Vagina (tissue), 2 donors: ENCODE measurements around the gene LY6G6C. TPM values are rescaled to one million over a fixed set of nuclear protein-coding genes. Genes with fewer than 3 reads are reported as not detected.

Experiments used
- DNase-seq, 2 donors: peaks; one replicate each; pipeline ENCODE4 v3.0.0-alpha.2; 2017; ENCODE audit errors: extremely low spot score in 2 of 2
- H3K27ac ChIP-seq: fragments of 200-600 bp; sonication (generic); one replicate; pipeline ENCODE4 v1.5.1; 2019
- H3K27me3 ChIP-seq: fragments of 200-600 bp; sonication (generic); one replicate; pipeline ENCODE4 v1.5.1; 2019
- H3K36me3 ChIP-seq, 2 donors: fragments of 200-600 bp; sonication (generic); one replicate each; pipeline ENCODE4 v1.5.1; 2017 to 2019
- H3K4me1 ChIP-seq: fragments of 200-600 bp; sonication (generic); one replicate; pipeline ENCODE4 v1.5.1; 2019
- H3K4me3 ChIP-seq, 2 donors: fragments of 200-600 bp; sonication (generic); 1 replicate in 1 of 2; 2 replicates in 1 of 2; pipeline ENCODE4 v1.5.1; 2016 to 2019
- H3K9me3 ChIP-seq: fragments of 200-600 bp; sonication (generic); one replicate; pipeline ENCODE4 v1.5.1; 2019
- POLR2A ChIP-seq, 2 donors: fragments of 450-650 bp; IDR thresholded peaks; one replicate each; pipeline ENCODE4 v1.6.1; 2017; ENCODE audit warnings: antibody characterized with exemption in 2 of 2, mild to moderate bottlenecking in 2 of 2, moderate library complexity in 2 of 2
- POLR2AphosphoS5 ChIP-seq, 2 donors: sonication (generic); formaldehyde crosslinking; IDR thresholded peaks; one replicate each; pipeline ENCODE4 v1.9.0; 2017; ENCODE audit warnings: antibody characterized with exemption in 2 of 2, mild to moderate bottlenecking in 2 of 2, low read depth in 1 of 2; ENCODE audit not compliant: insufficient read depth in 1 of 2
- intact Hi-C: fragments of 100-400 bp; cut with DNase I; formaldehyde crosslinking; loops from one replicate; pipeline ENCODE4 v1.15.1; 2023
- total RNA-seq: library from RNA; depleted of rRNA; stranded (reverse); fragments of >200 nt; gene quantifications from one replicate; pipeline ENCODE4 v1.2.3, GENCODE V29; 2016
- TF ChIP-seq, protein P1 (sequence below), 3 experiments: fragments of 450-650 bp in 2 of 3; fragments of 200-600 bp in 1 of 3; sonication (generic) in 1 of 3; IDR thresholded peaks; one replicate each; pipeline ENCODE4 v1.5.1; 2017 to 2019; ENCODE audit warnings: antibody characterized with exemption in 3 of 3, mild to moderate bottlenecking in 2 of 3, moderate library complexity in 2 of 3

LY6G6C gene
- total RNA-seq, 1 donor from 2014 or later, result not detected

DNA sequence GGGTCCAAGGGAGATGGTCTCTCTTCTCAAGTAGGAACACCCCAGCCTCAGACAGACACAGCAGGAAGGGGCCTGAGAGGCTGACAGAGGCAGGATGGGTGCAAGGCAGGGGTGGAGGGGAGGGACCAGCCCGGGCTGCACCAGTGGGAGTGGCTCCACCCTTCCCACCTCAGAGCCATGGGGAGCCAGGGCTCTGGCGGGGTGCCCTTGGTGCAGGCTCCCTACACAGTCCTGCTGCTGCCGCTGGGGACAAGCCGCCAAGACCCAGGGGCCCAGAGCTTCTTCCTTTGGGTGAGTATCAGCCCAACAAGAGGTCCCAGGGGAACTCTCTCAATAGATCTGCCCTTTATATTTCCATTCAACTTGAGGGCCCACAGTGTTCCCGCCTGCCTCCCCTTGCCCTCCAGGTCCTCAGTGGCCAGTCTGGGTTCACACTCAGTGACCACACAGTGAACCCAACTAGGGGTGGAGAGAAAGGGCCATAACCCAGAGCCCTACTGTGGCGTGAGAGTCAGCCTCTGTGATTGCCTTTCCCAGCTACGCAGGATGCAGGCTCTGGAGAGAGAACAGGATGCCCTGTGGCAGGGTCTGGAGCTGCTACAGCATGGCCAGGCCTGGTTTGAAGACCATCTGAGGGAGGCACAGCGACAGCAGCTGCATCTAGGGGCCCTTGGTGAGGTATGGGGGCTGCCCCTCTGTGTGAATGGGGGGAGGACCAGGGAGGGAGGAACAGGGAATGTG, 41.5 kb upstream of the LY6G6C start:
- intact Hi-C loops, result no loop called here
- Histone ChIP-seq H3K9me3 (no peaks in the 10 kb centered on the region), H3K27ac (no peak overlapping the region), H3K4me3 (no peak overlapping the region), H3K4me1 (no peaks in the 10 kb centered on the region), H3K36me3 (no peaks in the 10 kb centered on the region), H3K27me3 (no peaks in the 10 kb centered on the region)
- no peak for DNase-seq
- no peak for TF ChIP-seq POLR2AphosphoS5 (IDR thresholded peaks at IDR 0.05; ENCODE audit: insufficient read depth in 1 of 2, low read depth in 1 of 2)
- TF ChIP-seq, protein P1, sequence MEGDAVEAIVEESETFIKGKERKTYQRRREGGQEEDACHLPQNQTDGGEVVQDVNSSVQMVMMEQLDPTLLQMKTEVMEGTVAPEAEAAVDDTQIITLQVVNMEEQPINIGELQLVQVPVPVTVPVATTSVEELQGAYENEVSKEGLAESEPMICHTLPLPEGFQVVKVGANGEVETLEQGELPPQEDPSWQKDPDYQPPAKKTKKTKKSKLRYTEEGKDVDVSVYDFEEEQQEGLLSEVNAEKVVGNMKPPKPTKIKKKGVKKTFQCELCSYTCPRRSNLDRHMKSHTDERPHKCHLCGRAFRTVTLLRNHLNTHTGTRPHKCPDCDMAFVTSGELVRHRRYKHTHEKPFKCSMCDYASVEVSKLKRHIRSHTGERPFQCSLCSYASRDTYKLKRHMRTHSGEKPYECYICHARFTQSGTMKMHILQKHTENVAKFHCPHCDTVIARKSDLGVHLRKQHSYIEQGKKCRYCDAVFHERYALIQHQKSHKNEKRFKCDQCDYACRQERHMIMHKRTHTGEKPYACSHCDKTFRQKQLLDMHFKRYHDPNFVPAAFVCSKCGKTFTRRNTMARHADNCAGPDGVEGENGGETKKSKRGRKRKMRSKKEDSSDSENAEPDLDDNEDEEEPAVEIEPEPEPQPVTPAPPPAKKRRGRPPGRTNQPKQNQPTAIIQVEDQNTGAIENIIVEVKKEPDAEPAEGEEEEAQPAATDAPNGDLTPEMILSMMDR (IDR thresholded peaks at IDR 0.05), result no peak
- no peak for TF ChIP-seq POLR2A (IDR thresholded peaks at IDR 0.05)

DNA sequence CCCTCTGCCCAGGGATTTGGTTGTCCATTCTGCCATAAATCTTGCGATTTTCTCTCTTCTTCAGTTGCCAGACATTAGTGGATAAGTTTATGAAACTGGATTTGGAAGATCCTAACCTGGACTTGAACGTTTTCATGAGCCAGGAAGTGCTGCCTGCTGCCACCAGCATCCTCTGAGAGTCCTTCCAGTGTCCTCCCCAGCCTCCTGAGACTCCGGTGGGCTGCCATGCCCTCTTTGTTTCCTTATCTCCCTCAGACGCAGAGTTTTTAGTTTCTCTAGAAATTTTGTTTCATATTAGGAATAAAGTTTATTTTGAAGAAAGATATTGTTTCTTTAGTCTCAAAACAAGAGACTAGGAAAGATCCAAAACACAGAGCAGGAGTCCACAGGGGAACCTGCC, 40.8 kb upstream of the LY6G6C start, which contains the start of gene SAPCD1:
TSS of gene SAPCD1 (plus strand) at position 301 of the 400 bp plus-strand sequence. CDS start 399 bp downstream, outside the sequence.
- no peak within 1 kb of the TSS for H3K4me3 ChIP-seq
- TF ChIP-seq, protein P1 (IDR thresholded peaks at IDR 0.05), result no peak
- no peak for TF ChIP-seq POLR2AphosphoS5 (IDR thresholded peaks at IDR 0.05; ENCODE audit: insufficient read depth in 1 of 2, low read depth in 1 of 2)
- TF ChIP-seq POLR2A (IDR thresholded peaks at IDR 0.05), result no peak
- H3K36me3 ChIP-seq, result no peaks in the 10 kb centered on the region
- H3K27ac ChIP-seq, result no peak within 1 kb of the TSS
- intact Hi-C loops, result no loop called here
- H3K4me1 ChIP-seq, result no peaks in the 10 kb centered on the region
- H3K27me3 ChIP-seq, result no peaks in the 10 kb centered on the region
- DNase-seq, result no peak
- H3K9me3 ChIP-seq, result no peaks in the 10 kb centered on the region

DNA sequence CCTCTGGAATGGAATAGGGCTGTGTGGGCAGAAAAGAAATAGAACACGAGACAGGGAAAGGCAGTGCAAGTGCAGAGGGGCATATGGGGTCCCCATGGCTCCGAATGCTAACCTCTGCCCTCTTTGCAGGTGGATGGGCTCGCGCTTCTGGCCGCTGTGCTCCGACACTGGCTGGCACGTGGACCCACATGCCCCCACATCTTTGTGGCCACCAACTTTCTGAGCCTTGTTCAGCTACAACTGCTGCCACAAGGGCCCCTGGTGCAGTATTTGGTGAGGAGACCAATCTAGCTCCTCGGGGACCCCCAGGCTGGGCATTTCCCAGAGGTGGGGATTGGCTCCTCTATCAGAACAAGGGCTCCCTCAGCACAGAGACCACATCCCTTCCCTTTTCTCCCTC, 39.8 kb upstream of the LY6G6C start:
- no peak for DNase-seq
- H3K4me3 ChIP-seq, result no peak overlapping the region
- no peaks in the 10 kb centered on the region for H3K27me3 ChIP-seq
- H3K27ac ChIP-seq, result no peak overlapping the region
- intact Hi-C loops, result no loop called here
- H3K9me3 ChIP-seq, result no peaks in the 10 kb centered on the region
- TF ChIP-seq POLR2AphosphoS5 (IDR thresholded peaks at IDR 0.05; ENCODE audit: insufficient read depth in 1 of 2, low read depth in 1 of 2) (no peak), POLR2A (IDR thresholded peaks at IDR 0.05) (no peak)
- TF ChIP-seq, protein P1 (IDR thresholded peaks at IDR 0.05), result no peak
- H3K4me1 ChIP-seq, result no peaks in the 10 kb centered on the region
- no peaks in the 10 kb centered on the region for H3K36me3 ChIP-seq

DNA sequence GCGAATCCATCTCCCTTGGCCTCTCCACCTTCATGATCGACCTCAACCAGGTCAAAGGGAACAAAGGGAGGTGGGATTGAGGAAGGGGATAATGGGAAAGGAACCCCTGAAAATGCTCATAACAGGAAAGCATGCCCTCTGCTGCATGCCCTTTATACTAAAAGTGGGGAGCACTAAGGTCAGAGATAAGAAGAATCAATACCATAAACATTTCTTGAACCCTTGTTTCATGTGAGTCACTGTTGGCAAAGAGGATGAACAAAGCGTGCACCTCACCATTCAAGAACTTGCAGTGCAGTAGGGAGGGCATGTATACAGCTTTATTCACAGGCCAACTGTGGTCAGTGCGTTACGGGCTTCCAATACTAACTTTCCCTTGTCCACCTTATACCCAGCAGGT, 39.2 kb upstream of the LY6G6C start:
- no peaks in the 10 kb centered on the region for H3K36me3 ChIP-seq
- TF ChIP-seq POLR2A (IDR thresholded peaks at IDR 0.05) (no peak), POLR2AphosphoS5 (IDR thresholded peaks at IDR 0.05; ENCODE audit: insufficient read depth in 1 of 2, low read depth in 1 of 2) (no peak)
- TF ChIP-seq, protein P1 (IDR thresholded peaks at IDR 0.05), result no peak
- no peak overlapping the region for H3K4me3 ChIP-seq
- H3K9me3 ChIP-seq, result no peaks in the 10 kb centered on the region
- DNase-seq, result no peak
- intact Hi-C loops, result no loop called here
- no peaks in the 10 kb centered on the region for H3K27me3 ChIP-seq
- H3K27ac ChIP-seq, result no peak overlapping the region
- no peaks in the 10 kb centered on the region for H3K4me1 ChIP-seq

DNA sequence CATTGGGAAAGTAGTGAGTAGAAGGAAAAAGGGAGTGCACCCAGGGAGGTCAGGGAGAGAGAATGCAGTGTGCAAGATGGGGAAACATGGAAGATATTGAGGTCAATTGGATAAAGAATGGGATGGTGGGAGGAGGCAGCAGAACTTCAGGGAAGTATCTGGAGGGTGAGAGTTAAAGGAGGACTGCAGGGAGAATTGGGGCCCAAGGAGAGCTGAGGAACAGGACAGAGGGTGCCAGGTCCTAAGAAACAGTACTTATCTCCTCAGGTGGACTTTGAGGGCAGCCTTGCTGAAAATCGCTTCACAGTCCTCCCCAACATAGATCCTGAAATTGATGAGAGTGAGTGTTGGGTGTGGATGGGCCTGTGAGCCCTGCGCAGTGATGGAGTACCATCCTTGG, 36.7 kb upstream of the LY6G6C start:
- Histone ChIP-seq H3K27me3 (no peaks in the 10 kb centered on the region), H3K4me3 (no peak overlapping the region), H3K36me3 (no peaks in the 10 kb centered on the region), H3K27ac (no peak overlapping the region), H3K9me3 (no peaks in the 10 kb centered on the region), H3K4me1 (no peaks in the 10 kb centered on the region)
- TF ChIP-seq POLR2A (IDR thresholded peaks at IDR 0.05) (no peak), POLR2AphosphoS5 (IDR thresholded peaks at IDR 0.05; ENCODE audit: insufficient read depth in 1 of 2, low read depth in 1 of 2) (no peak)
- TF ChIP-seq, protein P1 (IDR thresholded peaks at IDR 0.05), result no peak
- intact Hi-C loops, result no loop called here
- DNase-seq, result no peak
